HepG2 (cell line): Measurements from ENCODE around the gene DRAXIN. TPM values are rescaled to one million over a fixed set of nuclear protein-coding genes. Genes with fewer than 3 reads are reported as not detected.

Experiments
- ATAC-seq: fragments of 200-7000 bp; cut with Tn5 transposase; 3 replicates; pipeline ENCODE4 v1.9.1; 2020; ENCODE audit warnings: mild to moderate bottlenecking, moderate library complexity
- BruUV-seq: library from RNA; stranded (reverse); fragments of 400-500 nt; replicated peaks from 2 replicates; lab custom pipeline; 2021; lab: Mats Ljungman, UMichigan
- CTCF ChIA-PET: fragments of 300-600 bp; formaldehyde crosslinking; extraction: SDS; loops from one replicate; lab custom pipeline; 2021; ENCODE audit warnings: low total read pairs, inconsistent platforms, low intra/inter-chr PET ratio; lab: Yijun Ruan, JAX
- POLR2A ChIA-PET: fragments of 350-600 bp; sonication (Branson Sonifier 250); formaldehyde crosslinking; loops from one replicate; lab custom pipeline; 2020; ENCODE audit warnings: antibody characterized with exemption, inconsistent platforms; lab: Yijun Ruan, JAX
- DNase-seq: peaks from one replicate; pipeline ENCODE4 v3.0.0-alpha.2; 2015; ENCODE audit warnings: low spot score
- FAIRE-seq: peaks from 3 replicates; lab custom pipeline; 2011; peaks lifted over from hg19 to GRCh38; lab: Jason Lieb, UNC
- H2AFZ ChIP-seq: one replicate; pipeline ENCODE4 v1.6.1; 2011; ENCODE audit warnings: low read length, inconsistent platforms
- H3K27ac ChIP-seq: fragments of 300-600 bp; 3 replicates; pipeline ENCODE4 v1.8.0; 2011; ENCODE audit warnings: mixed run types, mild to moderate bottlenecking, mixed read lengths, low read length, inconsistent platforms; ENCODE audit not compliant: insufficient read depth; ENCODE audit errors: extremely low read length
- H3K27me3 ChIP-seq, 2 experiments: fragments of 200-600 bp in 1 of 2; 2 replicates in 1 of 2; 3 replicates in 1 of 2; pipeline versions ENCODE4 v1.6.0 to v1.8.0; 2011; ENCODE audit warnings: low read length in 2 of 2, mild to moderate bottlenecking in 2 of 2, moderate library complexity in 2 of 2, inconsistent platforms in 1 of 2; ENCODE audit not compliant: insufficient read depth in 2 of 2, control insufficient read depth in 1 of 2
- H3K36me3 ChIP-seq, 2 experiments: fragments of 200-600 bp in 1 of 2; replicated peaks in 1 of 2; 2 replicates in 1 of 2; 3 replicates in 1 of 2; pipeline versions ENCODE4 v1.5.1 to v1.8.0; 2011; ENCODE audit warnings: low read length in 2 of 2, inconsistent platforms in 1 of 2; ENCODE audit not compliant: insufficient read depth in 2 of 2, control insufficient read depth in 1 of 2
- H3K4me1 ChIP-seq: 2 replicates; pipeline ENCODE4 v1.5.1; 2012; ENCODE audit warnings: low read length, inconsistent platforms; ENCODE audit not compliant: insufficient read depth
- H3K4me2 ChIP-seq: 2 replicates; pipeline ENCODE4 v1.6.0; 2011; ENCODE audit warnings: low read depth, low read length, inconsistent platforms
- H3K4me3 ChIP-seq, 3 experiments: fragments of 200-600 bp in 1 of 3; sonication (generic), shearing (Covaris generic) in 1 of 3; replicated peaks in 1 of 3; 2 replicates each; pipeline ENCODE4 v1.5.1; 2011 to 2016; ENCODE audit warnings: low read length in 3 of 3, inconsistent platforms in 2 of 3, low read depth in 2 of 3, mild to moderate bottlenecking in 2 of 3, control low read depth in 1 of 3, mixed read lengths in 1 of 3; ENCODE audit not compliant: insufficient read depth in 1 of 3
- H3K79me2 ChIP-seq: one replicate; pipeline ENCODE4 v1.6.1; 2011; ENCODE audit warnings: low read length, inconsistent platforms; ENCODE audit not compliant: insufficient read depth
- H3K9ac ChIP-seq: 2 replicates; pipeline ENCODE4 v1.6.0; 2011; ENCODE audit warnings: mild to moderate bottlenecking, low read depth, low read length, inconsistent platforms; ENCODE audit not compliant: insufficient read depth
- H3K9me3 ChIP-seq: 2 replicates; pipeline ENCODE4 v1.5.1; 2012; ENCODE audit warnings: mild to moderate bottlenecking, low read length
- H4K20me1 ChIP-seq: 2 replicates; pipeline ENCODE4 v1.6.0; 2011; ENCODE audit warnings: inconsistent platforms, mild to moderate bottlenecking, low read length, moderate library complexity; ENCODE audit not compliant: insufficient read depth
- CEBPB ChIP-seq: IDR thresholded peaks from 2 replicates; pipeline ENCODE4 v1.6.1; 2011; ENCODE audit warnings: low read depth, low read length, improper control_type of control experiment, borderline replicate concordance
- IKZF4 ChIP-seq: sonication (generic); formaldehyde crosslinking; IDR thresholded peaks from 2 replicates; pipeline ENCODE4 v1.5.1; 2020; ENCODE audit warnings: borderline replicate concordance, mild to moderate bottlenecking, low read depth, missing genetic modification reagents; ENCODE audit errors: not compliant biosample characterization
- KLF12 ChIP-seq: sonication (generic); formaldehyde crosslinking; IDR thresholded peaks from 2 replicates; pipeline ENCODE4 v1.4.0; 2020; ENCODE audit warnings: missing genetic modification reagents, borderline replicate concordance
- LCORL ChIP-seq, 2 experiments: fragments of 450-650 bp in 1 of 2; sonication (generic) in 1 of 2; formaldehyde crosslinking in 1 of 2; IDR thresholded peaks; 2 replicates each; pipeline versions ENCODE4 v1.5.0 to v1.6.1; 2017 to 2020; ENCODE audit warnings: antibody characterized with exemption in 1 of 2, missing genetic modification reagents in 1 of 2
- WIZ ChIP-seq: sonication (generic); formaldehyde crosslinking; IDR thresholded peaks from 2 replicates; pipeline ENCODE4 v1.5.1; 2020; ENCODE audit warnings: mild to moderate bottlenecking, missing genetic modification reagents
- ZFYVE20 ChIP-seq: sonication (generic); formaldehyde crosslinking; IDR thresholded peaks from 2 replicates; pipeline ENCODE4 v1.8.0; 2023; ENCODE audit warnings: low read depth, mild to moderate bottlenecking, moderate library complexity, missing genetic modification reagents, borderline replicate concordance
- ZNF17 ChIP-seq: sonication (generic); formaldehyde crosslinking; IDR thresholded peaks from 2 replicates; pipeline ENCODE4 v1.5.0; 2020; ENCODE audit warnings: mild to moderate bottlenecking, missing genetic modification reagents
- ZNF292 ChIP-seq: sonication (generic); formaldehyde crosslinking; IDR thresholded peaks from 2 replicates; pipeline ENCODE4 v1.8.1; 2022; ENCODE audit warnings: mild to moderate bottlenecking, low read depth, missing genetic modification reagents, borderline replicate concordance
- ZNF629 ChIP-seq: sonication (generic); formaldehyde crosslinking; conservative IDR thresholded peaks from 2 replicates; pipeline ENCODE4 v1.5.0; 2020; ENCODE audit warnings: missing genetic modification reagents
- ZNF737 ChIP-seq: sonication (generic); formaldehyde crosslinking; IDR thresholded peaks from 2 replicates; pipeline ENCODE4 v1.5.0; 2020; ENCODE audit warnings: missing genetic modification reagents, mild to moderate bottlenecking, borderline replicate concordance
- WGBS: methylation state at CpG from one replicate; pipeline ENCODE4 v1.1.6; 2017; ENCODE audit warnings: low lambda C conversion rate; 5-methylcytosine and 5-hydroxymethylcytosine counted together
- in situ Hi-C: cut with HindIII; loops from 2 replicates; pipeline ENCODE4 v1.10.0; 2017; ENCODE audit warnings: low pct_unique_long_range_greater_than_20kb; ENCODE audit not compliant: extremely low pct_ligation_motif_present
- intact Hi-C: fragments of 100-400 bp; cut with micrococcal nuclease; formaldehyde crosslinking; loops from one replicate; pipeline ENCODE4 v1.10.0; 2022; ENCODE audit not compliant: unreplicated experiment
- polyA plus RNA-seq, 8 experiments: library from polyadenylated mRNA; depleted of rRNA in 3 of 8; stranded (reverse) in 7 of 8; unstranded in 1 of 8; fragments of >200 nt; fragmentation: Illumina TruSeq in 4 of 8; extraction: Trizol in 4 of 8; gene quantifications; 2 replicates each; pipeline versions ENCODE4 v1.2.1 to v1.2.3, GENCODE V29; 2011 to 2016; ENCODE audit warnings: low read depth in 4 of 8, missing spikeins in 1 of 8, mixed read lengths in 1 of 8; ENCODE audit not compliant: insufficient read depth in 1 of 8
- total RNA-seq, 5 experiments: library from RNA; depleted of rRNA; stranded (reverse); fragments of >200 nt; fragmentation: Illumina TruSeq; extraction: Trizol; gene quantifications; 2 replicates each; pipeline ENCODE4 v1.2.3, GENCODE V29; 2016; ENCODE audit warnings: low read depth in 1 of 5

DRAXIN gene
- total and polyA plus RNA-seq, 2 of the 13 experiments (the other 11 are each of a cell fraction or from before 2014, with no cell fraction given): 0.02 TPM; not detected in 1

DNA sequence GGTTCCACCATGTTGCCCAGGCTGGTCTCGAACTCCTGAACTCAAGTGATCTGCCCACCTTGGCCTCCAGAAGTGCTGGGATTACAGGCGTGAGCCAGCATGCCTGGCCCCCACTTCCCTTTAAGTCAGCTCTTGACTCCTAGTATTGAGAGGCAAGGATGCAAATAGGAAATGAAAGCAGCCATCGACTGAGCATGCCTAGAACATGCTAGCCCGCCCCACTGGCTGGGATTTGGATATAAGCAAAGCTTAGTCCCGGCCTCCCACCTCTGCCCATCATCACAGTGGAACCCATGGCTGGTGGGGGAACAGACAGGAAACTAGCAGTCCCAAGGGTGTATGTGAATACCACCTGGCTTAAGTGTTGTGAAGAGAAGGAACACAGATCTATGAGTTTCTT, 80.9 kb downstream of the DRAXIN start:
- 26% methylated on average over 5 of the region's 5 CpGs for WGBS
- H3K4me1 ChIP-seq: peaks cover 12% of the 10 kb centered on the region

GRCh38 chr1:11774753-11775152, 83.2 kb downstream of the DRAXIN start:
- Histone ChIP-seq H3K4me2 (no peak overlapping the region), H3K4me3 (no peak overlapping the region), H3K27me3 (peaks cover 4 to 6% of the 10 kb centered on the region in 2 experiments; a peak in 3 of 5 replicates), H3K79me2 (no peaks in the 10 kb centered on the region), H3K9me3 (no peaks in the 10 kb centered on the region), H3K36me3 (no peaks in the 10 kb centered on the region), H2AFZ (no peak overlapping the region), H3K9ac (no peak overlapping the region), H3K27ac (no peak overlapping the region), H3K4me1 (peaks cover 17% of the 10 kb centered on the region), H4K20me1 (no peaks in the 10 kb centered on the region)
- ChIA-PET POLR2A (no interaction called here), CTCF (no interaction called here)
- WGBS: 55% methylated on average over 9 of the region's 9 CpGs
- FAIRE-seq (no peak), ATAC-seq (no peak), DNase-seq (no peak)
- intact Hi-C loops: no loop called here
- no TSS peak for BruUV-seq
- in situ Hi-C loops: no loop called here
- TF ChIP-seq ZNF629 (CRISPR knock-in tag) (peak; percentile 58), ZNF17 (CRISPR knock-in tag) (no peak)

More for the DNA sequence above, 80.9 kb downstream of the DRAXIN start:
- no peak for FAIRE-seq
- no peaks in the 10 kb centered on the region for H3K36me3 ChIP-seq
- no peak overlapping the region for H3K4me3 ChIP-seq
- ChIA-PET POLR2A (no interaction called here), CTCF (no interaction called here)
- no TSS peak for BruUV-seq
- H3K27ac ChIP-seq: no peak overlapping the region
- H3K4me2 ChIP-seq: no peak overlapping the region
- H3K27me3 ChIP-seq: peaks cover 6 to 18% of the 10 kb centered on the region in 2 experiments; a peak in 3 of 5 replicates
- H3K9ac ChIP-seq: no peak overlapping the region
- H2AFZ ChIP-seq: no peak overlapping the region
- H3K79me2 ChIP-seq: no peaks in the 10 kb centered on the region
- DNase-seq: no peak
- no peaks in the 10 kb centered on the region for H4K20me1 ChIP-seq
- no peaks in the 10 kb centered on the region for H3K9me3 ChIP-seq
- intact Hi-C loops (no loop called here), in situ Hi-C loops (no loop called here)
- no peak for ATAC-seq
- TF ChIP-seq LCORL (IDR thresholded peaks at IDR 0.05): no peak
- no peak for TF ChIP-seq LCORL (CRISPR knock-in tag; IDR thresholded peaks at IDR 0.05)
- TF ChIP-seq WIZ: no peak
- no peak for TF ChIP-seq ZNF292 (CRISPR knock-in tag)
- no peak for TF ChIP-seq ZNF737 (CRISPR knock-in tag)
- no peak for TF ChIP-seq KLF12 (CRISPR knock-in tag)
- TF ChIP-seq ZNF17 (CRISPR knock-in tag): no peak
- no peak for TF ChIP-seq CEBPB
- no peak for TF ChIP-seq ZFYVE20
- no peak for TF ChIP-seq IKZF4 (CRISPR knock-in tag)

Other genes starting within 250 kb of the DRAXIN start
- 0.13 and 0.17 TPM in 2 replicates for gene DISP3, start 212.6 kb upstream of the DRAXIN start, total RNA-seq (2016; rRNA removed; fragmentation: Illumina TruSeq; extraction: Trizol)
- gene DISP3, start 212.6 kb upstream of the DRAXIN start, polyA plus RNA-seq (2011; rRNA removed): 0.08 and 0.09 TPM in 2 replicates
- 112 and 118 TPM in 2 replicates for gene FBXO2, start 37.3 kb upstream of the DRAXIN start, total RNA-seq (2016; rRNA removed; fragmentation: Illumina TruSeq; extraction: Trizol)
- gene FBXO2, start 37.3 kb upstream of the DRAXIN start, polyA plus RNA-seq (2011; rRNA removed): 79.1 and 79.3 TPM in 2 replicates
- 13.4 and 22.4 TPM in 2 replicates for gene FBXO44, start 36.8 kb upstream of the DRAXIN start, total RNA-seq (2016; rRNA removed; fragmentation: Illumina TruSeq; extraction: Trizol)
- 27.9 and 31.2 TPM in 2 replicates for gene FBXO44, start 36.8 kb upstream of the DRAXIN start, polyA plus RNA-seq (2011; rRNA removed)
- 10.0 and 10.7 TPM in 2 replicates for gene FBXO6, start 27.5 kb upstream of the DRAXIN start, total RNA-seq (2016; rRNA removed; fragmentation: Illumina TruSeq; extraction: Trizol)
- 8.0 and 8.1 TPM in 2 replicates for gene FBXO6, start 27.5 kb upstream of the DRAXIN start, polyA plus RNA-seq (2011; rRNA removed)
- 37.6 and 53.8 TPM in 2 replicates for gene MAD2L2, start 10.6 kb upstream of the DRAXIN start, total RNA-seq (2016; rRNA removed; fragmentation: Illumina TruSeq; extraction: Trizol)
- gene MAD2L2, start 10.6 kb upstream of the DRAXIN start, polyA plus RNA-seq (2011; rRNA removed): 51.8 and 53.0 TPM in 2 replicates
- 15.7 and 32.0 TPM in 2 replicates for gene AGTRAP, start 44.4 kb downstream of the DRAXIN start, total RNA-seq (2016; rRNA removed; fragmentation: Illumina TruSeq; extraction: Trizol)
- 28.3 and 35.4 TPM in 2 replicates for gene AGTRAP, start 44.4 kb downstream of the DRAXIN start, polyA plus RNA-seq (2011; rRNA removed)
- not detected in 2 replicates for gene C1orf167, start 70.5 kb downstream of the DRAXIN start, total RNA-seq (2016; rRNA removed; fragmentation: Illumina TruSeq; extraction: Trizol)
- not detected in 2 replicates for gene C1orf167, start 70.5 kb downstream of the DRAXIN start, polyA plus RNA-seq (2011; rRNA removed)
- 5.0 and 8.2 TPM in 2 replicates for gene MTHFR, start 114.3 kb downstream of the DRAXIN start, total RNA-seq (2016; rRNA removed; fragmentation: Illumina TruSeq; extraction: Trizol)
- 3.8 and 6.8 TPM in 2 replicates for gene MTHFR, start 114.3 kb downstream of the DRAXIN start, polyA plus RNA-seq (2011; rRNA removed)
- 10.1 and 19.3 TPM in 2 replicates for gene CLCN6, start 114.5 kb downstream of the DRAXIN start, total RNA-seq (2016; rRNA removed; fragmentation: Illumina TruSeq; extraction: Trizol)
- 14.9 and 19.9 TPM in 2 replicates for gene CLCN6, start 114.5 kb downstream of the DRAXIN start, polyA plus RNA-seq (2011; rRNA removed)
- not detected in 2 replicates for gene NPPA, start 156.1 kb downstream of the DRAXIN start, total RNA-seq (2016; rRNA removed; fragmentation: Illumina TruSeq; extraction: Trizol)
- not detected in 2 replicates for gene NPPA, start 156.1 kb downstream of the DRAXIN start, polyA plus RNA-seq (2011; rRNA removed)
- not detected in 2 replicates for gene NPPB, start 167.2 kb downstream of the DRAXIN start, total RNA-seq (2016; rRNA removed; fragmentation: Illumina TruSeq; extraction: Trizol)
- 1.9 and 3.7 TPM in 2 replicates for gene NPPB, start 167.2 kb downstream of the DRAXIN start, polyA plus RNA-seq (2011; rRNA removed)
- 47.7 and 76.0 TPM in 2 replicates for gene KIAA2013, start 234.7 kb downstream of the DRAXIN start, total RNA-seq (2016; rRNA removed; fragmentation: Illumina TruSeq; extraction: Trizol)
- 141 and 163 TPM in 2 replicates for gene KIAA2013, start 234.7 kb downstream of the DRAXIN start, polyA plus RNA-seq (2011; rRNA removed)
- 31.0 and 70.1 TPM in 2 replicates for gene PLOD1, start 243.0 kb downstream of the DRAXIN start, total RNA-seq (2016; rRNA removed; fragmentation: Illumina TruSeq; extraction: Trizol)
- gene PLOD1, start 243.0 kb downstream of the DRAXIN start, polyA plus RNA-seq (2011; rRNA removed): 318 and 361 TPM in 2 replicates